GOT3 (cell line): ENCODE data around the gene OLFM1.
A peak's percentile ranks its signal among the peaks of the same experiment; 100 is the strongest.

ENCODE experiments used
- DNase-seq: peaks from one replicate; lab custom pipeline; 2025; ENCODE audit warnings: mixed read lengths; lab: John Stamatoyannopoulos, UW

Gene OLFM1

DNA sequence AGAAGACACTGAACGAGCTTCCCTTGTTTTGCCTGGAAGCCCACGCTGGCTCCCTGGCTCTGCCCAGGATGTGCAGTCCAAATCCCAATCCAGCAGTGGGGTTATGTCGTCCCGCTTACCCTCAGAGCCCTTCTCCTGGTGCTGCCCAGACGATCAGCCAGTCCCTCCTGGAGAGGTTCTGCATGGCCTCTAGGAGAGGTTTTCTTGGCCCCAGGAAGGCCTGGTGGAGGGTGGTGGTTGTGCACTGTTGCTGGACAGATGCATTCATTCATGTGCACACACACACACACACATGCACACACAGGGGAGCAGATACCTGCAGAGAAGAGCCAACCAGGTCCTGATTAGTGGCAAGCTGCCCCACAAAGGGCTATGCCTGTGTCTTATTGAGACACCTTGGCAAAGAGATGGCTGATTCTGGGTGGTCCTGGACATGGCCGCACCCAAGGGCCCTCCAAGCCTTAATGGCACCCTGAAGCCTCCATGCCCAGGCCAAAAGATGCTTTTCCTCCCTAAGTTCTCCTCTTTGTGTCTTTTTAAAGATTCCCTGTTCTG is 10.5 kb upstream of the OLFM1 start:
- DNase-seq = no peak

DNA sequence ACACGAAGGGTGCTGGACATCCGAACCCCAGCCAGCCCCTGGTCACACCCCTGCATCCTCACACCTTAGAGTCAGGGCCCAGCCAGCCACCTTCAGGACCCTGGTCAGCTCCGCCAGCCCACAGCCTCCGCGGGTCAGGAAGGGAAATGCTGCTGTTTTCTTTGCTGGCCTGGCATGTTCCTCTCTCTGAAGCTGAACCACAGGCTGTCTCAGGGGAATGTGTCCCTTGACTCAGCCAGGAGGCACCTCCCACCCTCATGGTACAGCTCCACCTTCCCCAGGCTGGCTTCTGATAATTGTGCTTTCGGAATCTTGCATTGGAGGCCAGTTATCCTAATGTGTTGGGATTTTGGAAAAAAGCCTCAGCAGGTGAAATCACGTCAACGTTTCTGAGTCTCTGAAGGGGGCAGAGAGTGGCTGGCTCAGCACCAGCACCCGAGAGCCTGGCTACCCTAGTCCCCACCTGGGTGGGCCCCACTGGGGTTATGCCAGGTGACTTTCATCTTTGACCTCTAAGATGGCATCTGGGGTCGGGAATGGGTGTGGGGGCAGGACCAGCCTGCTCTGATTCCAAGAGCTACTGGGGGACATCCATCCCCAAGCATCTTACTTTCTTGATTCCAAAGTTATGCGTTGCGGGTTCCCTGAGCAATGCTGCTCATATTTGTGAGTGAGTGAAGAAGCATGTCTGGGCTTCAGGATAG is 9.8 kb upstream of the OLFM1 start:
- DNase-seq = no peak

DNA sequence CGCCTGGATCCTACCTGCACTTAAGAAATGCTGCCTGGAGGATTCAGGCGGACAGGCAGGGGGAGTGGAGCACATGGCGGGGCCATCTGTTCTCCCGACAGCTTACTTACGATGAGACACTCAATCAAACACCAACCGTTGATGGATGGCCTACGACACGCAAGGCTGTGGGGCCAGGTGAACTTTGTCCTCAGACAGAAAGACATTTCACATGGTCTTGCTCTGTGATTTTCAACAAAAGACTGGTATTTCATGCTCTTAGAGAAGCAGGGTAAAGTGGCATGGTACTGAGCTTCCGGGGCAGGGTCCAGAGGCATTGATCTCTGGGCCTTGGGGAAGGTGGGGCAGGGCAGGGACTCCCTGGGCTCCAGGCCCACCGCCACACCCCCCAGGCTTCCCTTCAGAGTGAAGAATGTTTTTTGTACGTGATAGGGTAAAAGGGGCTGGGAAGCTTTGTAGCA is 9.1 kb upstream of the OLFM1 start:
- DNase-seq = no peak

DNA sequence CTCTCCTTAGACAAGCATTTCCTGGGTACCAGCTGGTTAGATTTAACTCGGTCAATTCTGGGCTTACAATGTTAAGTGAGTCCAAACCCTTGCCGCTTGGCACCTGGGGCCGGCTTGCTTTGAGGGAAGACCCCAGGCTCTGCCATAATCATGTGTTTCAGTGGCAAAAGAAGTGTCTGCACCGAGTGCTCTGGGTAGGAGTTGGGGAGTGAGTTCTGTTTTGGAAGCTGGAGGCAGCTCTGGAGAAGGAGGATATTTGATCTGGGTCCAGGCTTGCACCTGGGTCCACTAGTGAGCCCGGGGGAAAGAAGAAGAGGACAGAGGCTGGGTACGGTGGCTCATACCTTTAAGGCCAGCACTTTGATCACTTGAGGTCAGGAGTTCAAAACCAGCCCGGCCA is 8.4 kb upstream of the OLFM1 start:
- no peak for DNase-seq

DNA sequence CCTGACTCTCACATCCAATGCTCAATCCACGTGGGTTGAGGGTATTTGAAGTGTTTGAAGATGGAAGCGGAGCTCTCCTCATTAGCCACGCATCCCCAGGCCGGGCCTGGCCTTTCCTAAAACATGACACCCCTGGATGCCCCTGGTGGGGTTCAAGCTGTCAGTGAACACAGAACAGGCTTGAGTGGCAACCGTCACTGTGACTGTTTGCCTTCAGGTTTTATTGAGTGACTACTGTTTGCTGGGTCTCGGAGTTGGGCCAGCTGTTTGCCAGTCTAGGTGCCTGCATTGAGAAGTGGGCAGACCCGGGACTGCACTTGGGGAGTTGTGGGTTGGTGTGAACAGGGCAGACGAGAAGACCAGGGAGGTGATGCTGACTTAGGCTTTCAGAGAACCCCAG is 7.8 kb upstream of the OLFM1 start:
- no peak for DNase-seq

DNA sequence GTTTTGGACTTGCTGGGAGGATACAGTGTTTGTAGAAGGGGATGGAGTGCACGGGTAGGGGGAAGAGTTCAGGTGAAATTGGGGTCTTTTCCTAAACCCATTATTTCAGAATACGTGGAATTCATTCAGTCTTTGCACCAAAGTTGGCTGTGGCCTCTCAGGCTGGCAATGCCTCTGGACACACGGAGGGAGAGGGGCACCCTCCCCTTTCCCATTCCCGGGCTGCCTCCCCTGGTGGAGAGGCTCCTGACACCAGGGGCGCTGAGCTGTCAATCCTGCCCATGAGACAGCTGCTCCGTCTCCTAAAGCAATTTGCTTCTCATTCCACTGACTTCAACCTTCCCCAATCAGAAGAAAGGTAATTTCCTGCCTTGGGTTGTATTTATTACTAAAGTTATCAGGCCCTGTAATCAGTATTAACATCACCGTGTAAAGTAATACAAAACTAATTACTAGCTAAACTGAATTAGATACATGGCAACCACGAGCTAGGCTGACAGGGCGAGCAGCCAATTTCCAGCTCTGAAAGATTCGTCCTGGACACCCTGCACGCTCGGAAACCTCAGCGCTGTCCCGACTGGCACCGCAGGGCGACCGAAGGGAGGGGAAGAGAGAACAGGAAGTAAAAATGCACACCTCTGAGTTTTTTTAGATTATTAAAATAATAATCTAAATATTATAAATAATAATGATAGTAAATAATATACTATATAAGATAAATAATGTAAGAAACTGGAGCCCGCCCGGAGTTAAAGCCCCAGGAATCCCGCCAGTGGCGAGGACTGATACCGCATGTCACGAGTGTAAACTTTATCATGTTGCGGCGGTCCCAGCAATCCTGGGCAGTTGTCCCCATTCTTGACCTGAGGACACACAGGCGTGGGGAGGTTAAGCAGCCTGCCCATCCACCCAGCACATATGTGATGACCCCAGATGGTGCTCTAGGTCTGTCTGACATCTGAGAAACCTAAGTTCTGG is 6.9 kb upstream of the OLFM1 start:
- no peak for DNase-seq

DNA sequence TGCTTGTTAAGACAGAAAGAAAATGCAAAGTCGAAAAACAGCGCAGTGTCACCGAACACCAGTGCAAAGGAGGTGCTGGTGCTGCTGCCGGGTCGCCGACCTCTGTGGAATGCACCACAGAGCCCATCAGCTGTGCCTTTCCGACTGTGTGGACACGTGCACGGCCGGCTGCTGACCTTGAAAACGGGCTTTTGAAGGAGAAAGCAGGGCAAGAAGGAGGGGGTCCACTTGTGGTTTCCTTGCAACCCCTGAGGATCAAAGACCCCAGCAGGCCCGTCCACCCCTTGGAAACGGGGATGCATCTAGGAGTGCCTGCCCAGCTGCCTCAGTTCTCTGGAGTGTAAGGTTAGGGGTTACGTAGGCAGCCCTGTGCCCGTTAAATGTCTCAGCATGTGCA is 6.2 kb upstream of the OLFM1 start:
- DNase-seq = no peak

DNA sequence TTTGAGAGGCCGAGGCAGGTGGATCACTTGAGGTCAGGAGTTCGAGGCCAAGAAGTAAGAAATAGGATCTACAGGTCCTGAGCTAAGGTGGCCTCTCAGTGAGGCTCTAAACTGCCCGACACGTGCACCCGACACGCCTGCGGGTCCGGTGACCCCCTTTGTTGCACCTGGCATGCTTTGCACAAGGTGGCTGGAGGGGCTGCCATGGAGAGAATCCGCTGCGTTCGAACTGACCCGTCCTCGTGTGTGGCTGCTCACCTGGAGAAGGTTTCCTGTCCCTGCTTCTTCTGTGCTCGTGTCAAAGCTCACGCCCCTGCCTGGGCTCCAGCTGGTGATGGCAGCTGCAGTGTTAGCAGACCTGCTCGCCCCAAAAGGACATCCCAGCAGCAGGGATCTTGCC is 5.7 kb upstream of the OLFM1 start:
- DNase-seq = no peak

DNA sequence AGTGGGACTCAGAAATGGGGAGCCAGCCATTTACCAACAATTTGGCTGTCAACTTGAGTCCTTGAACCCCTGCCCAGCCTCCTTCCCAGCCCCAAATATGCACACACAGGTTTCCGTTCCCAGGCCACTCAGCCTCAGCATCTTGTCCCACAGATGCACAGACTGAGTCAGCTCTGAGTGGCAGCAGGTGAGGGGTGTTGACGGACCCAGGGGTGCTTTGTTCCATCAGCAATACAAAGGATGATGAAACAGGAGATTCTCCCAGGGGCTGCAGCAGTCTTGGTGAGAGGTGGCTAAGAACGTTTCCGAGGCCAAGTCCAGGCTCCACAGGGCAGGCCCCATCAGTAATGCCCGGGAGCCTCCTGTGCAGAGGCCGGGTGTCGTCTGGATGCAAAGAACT is 4.9 kb upstream of the OLFM1 start:
- DNase-seq = no peak

DNA sequence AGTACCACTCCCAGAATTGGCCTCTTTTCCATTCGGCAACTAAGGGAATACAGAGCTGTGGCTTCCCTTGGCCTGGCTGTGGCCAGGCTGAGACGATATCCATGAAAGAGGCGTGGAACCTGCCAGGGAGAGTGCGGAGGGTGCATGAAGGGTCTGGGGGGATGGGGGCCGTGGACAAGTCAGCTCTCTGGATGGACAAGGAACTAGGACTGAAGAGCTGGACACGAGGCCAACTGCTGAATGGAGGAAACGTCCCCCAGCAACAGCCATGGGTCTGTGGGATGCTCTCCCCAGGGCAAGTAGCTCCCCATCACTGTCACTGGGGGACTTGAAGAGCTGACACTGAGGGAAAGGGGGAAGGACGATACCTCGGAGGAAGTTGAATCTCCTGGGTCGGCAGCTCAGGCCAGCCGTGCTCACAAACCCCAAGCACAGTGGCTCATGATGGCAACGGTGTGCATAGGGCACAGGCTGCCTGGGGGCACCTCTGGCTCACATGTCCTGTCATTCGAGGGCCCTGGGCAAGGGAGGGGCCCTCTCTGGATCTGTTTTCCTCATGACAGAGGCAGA is 4.1 kb upstream of the OLFM1 start:
- no peak for DNase-seq

DNA sequence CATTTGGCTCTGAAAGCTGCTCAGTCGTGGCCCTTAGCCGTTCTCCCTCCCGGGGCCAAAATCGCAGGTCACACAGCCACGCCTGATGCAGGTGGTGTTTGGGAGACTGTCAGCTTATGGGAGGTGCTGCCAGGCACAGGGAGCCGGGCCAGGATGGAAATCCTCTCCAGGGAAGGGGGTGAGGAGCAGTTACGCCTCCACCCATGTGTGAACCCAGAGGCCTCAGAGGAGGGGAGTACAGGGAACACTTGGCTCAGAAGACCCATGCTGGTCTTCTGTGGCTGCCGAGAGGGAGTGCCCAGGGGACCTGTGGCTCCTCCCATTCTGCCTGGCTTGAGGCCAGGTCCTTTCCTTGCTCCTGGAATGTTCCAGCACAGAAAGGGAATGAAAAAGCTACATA is 3.6 kb upstream of the OLFM1 start:
- DNase-seq = no peak

DNA sequence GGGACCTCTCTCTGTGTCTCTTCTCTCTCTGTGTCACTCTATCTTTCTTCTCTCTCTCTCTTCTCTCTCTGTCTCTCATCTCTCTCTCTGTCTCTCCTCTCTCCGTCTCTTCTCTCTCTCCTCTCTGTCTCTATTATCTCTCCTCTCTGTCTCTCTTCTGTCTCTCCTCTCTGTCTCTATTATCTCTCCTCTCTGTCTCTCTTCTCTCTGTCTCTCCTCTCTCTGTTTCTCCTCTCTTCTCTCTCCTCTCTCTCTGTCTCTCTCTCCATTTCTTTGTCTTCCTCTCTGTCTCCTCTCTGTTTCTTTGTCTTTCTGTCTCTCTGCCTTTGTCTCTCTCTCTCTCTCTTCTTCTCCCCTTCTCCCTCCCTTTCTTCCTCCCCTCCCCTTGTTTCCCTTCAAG is 3.2 kb upstream of the OLFM1 start:
- DNase-seq = no peak

DNA sequence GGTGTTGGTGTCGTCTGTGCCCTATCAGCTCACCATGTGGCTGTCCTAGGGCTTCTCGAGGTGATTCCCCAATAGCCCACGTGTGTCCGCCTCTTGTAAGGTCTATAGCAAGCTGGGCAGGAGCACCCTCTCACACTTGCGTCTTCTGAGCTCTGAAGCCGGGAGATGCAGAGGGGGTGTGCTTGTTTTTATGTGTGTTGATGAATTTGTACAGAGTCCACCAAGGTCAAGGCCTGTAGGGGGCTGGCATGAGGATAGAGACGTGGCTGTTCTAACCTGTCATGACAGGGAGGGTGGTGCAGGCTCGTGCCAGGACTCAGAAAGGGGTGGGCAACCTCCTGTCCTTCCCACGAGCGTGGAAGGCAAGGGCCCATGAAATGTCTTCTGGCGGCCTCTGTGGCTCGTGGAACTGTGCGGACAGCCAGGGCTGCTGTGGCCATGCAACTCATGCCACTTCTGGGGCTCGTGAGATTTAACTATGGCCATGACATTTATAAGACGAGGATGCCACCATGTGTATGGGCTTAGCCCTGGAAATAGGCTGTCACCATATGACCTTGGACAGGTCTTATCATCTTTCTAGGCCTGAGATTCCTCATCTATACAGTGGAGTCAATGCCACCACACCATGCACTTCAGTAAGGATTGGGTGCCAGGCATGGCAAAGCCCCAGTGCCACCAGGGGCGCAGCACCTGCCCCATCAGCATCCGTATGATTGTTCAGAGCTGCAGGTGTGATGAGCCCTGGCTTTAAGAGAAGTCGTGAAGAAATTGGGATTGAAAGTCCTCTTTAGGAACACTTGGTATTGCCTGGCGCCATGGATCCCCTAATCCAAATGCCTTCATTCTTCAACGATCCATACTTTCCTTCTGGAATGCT is 2.3 kb upstream of the OLFM1 start:
- no peak for DNase-seq

DNA sequence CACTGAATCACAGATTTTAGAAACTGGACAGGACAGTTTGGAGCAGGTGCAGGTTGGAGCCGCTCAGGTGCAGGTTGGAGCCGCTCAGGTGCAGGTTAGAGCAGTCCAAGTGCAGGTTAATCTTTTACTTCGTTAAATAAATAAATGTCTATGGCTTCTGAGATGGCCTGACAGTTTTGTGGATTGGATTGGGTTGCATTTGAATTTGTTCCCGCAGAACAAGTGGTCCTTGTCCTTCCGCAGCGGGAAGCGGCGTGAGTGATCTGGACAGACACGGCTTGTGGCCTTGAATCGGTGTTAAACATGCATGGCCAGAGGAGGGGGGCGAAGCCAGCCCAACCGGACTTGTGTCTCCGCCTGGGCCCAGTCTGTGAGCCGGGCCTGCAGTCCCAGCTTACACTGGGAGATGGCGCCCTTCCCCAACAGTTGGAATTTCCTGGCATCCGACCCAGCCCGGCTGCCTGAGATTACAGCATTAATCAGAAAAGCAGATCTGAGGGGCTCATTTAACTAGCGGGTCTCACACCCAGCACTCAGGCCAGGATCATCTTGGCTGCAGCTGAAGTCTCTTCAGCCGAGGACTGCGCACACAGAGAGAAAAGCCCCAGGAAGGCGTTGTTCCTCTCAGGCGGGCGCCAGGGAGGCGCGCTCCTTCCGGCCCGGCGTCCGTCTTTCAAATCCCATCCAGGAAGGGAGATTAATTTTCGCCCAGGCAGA is 1.5 kb upstream of the OLFM1 start:
- peak; percentile 28 for DNase-seq

DNA sequence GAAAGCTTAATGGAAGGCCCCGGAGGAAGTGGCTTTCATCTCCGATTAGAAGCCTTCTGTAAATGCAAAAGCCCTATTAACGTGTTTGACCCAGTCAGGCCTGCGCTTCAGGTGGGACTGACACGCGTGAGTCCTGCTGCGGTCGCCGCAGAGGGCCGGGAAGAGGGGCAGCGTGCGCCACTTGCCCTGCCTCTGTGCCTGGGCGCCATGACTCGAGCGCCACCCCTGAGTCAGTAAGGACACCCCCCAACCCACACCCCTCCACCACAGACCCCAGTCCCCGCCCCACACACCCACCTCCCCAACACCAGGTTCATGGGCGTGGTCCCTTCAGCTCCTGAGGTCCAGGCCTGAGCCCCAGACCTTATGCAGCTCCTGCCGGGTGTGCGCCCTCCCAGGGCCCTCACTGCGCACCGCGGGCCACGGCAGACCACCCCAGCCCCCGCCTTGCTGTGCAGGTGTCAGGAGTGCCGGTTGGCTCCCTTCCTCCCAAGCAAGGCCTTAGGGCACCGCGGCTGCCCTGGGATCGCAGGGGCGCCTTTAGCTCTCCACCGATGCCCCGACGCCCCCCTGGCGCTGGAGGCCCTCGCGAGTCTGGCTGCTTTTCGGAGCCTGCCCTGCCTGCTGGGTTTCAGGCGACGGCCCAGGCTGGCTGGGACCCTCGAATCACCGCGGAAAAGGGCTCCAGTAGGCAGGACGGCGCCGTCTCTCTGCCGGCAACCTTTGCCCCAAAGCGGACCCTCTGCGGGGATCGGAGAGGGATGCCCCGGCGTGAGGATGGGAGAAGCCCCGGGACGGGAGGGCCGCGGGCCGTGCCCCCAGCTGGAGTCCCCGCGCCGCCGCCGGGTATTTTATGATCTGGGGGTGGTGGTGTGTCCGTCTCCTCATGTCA is 625 bp upstream of the OLFM1 start:
- no peak for DNase-seq

DNA sequence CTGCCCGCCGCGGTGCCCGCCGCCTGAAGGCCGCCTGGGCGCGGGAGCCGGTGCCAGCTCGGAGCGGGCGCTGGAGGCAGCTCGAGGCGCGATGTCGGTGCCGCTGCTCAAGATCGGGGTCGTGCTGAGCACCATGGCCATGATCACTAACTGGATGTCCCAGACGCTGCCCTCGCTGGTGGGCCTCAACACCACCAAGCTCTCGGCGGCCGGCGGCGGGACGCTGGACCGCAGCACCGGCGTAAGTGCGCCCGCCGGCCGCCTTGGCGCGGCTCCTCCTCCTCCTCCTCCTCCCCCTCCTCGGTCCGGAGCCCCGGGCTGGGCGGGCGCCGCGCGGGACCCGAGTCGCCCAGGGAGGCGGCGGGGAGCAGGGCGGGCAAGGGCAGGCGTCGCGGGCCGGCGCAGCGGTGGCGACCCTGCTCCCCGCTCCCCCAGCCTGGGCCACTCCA is 455 bp downstream of the OLFM1 start:
- no peak for DNase-seq

DNA sequence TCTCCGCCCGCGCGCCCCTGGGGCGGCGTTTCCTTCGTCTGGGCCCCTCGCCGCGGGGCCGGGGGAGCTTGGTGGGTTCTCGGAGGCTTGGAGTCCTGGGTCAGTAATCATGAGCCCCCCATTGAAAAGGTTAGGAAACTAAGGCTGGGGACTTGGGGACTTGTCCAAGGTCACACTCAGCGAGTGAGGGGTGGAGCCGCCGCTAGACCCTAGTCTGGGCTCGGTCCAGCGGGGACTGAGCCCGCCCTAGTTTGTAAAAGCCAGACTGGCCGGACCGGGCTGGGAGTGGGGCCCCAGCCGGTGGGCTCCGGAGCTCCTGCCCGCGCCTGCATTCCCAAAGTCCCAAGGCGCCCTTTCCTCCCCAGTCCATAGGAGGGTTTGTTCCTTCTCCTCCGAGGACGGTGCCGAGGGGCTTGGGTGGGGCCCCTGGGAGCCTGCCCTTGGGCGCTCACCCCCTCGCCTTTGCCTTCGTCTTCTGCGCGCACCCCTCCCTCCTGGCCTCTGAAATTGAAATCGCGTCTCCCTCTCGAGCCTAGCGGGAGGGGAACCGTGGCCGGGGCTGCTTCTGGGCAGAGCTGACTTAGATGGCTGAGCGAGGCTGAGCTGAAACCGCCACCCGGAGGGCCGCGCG is 995 bp downstream of the OLFM1 start:
- no peak for DNase-seq

DNA sequence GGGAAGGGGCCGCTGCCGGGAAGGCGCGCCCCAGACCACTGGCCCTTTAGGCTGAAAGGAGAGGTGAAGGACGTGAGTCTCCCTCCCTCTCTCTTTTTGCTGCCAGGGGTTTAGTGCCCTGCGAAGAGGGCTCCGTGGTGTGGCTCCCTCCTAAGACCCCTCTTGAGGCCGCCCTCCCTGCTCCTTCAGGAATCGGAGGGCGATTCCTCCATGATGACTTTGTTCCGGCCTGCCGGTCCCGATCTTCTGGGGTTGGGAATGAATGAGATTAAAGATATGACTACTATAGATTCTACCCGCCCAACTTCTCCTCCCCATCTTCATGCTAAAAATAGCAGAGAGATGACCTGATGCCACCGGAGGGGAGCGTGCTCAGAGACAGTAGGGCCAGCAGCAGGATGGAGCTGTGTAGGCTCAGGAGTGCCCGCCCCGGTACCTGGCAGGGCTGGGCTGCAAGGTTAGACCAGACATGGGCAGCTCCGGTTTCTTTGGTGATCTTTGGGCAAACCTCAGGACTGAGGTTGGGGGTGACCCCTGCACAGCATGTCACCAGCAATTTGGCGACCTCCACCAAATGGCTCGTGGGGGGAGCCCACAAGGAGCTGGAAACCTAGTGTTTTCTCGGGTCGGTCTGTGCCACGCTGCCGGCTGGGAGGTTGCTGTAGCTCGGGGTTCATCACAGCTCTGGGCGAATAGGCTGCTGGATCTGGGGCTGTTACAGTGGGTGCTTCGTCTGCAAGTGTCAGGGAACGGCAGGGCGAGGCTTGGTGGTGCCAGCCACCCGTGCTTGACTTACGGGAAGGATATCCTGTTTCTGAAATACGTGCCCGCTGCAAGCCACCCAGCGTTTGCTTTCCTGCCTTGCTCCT is 1.7 kb downstream of the OLFM1 start:
- DNase-seq = no peak
